ENCODE data around the gene ALX3. TPM values are rescaled to one million over a fixed set of nuclear protein-coding genes. Genes with fewer than 3 reads are reported as not detected.

Gene ALX3
- polyA plus RNA-seq, 1 donor (not counting 4 experiments of a cell fraction or from before 2014, with no cell fraction given): not detected

DNA sequence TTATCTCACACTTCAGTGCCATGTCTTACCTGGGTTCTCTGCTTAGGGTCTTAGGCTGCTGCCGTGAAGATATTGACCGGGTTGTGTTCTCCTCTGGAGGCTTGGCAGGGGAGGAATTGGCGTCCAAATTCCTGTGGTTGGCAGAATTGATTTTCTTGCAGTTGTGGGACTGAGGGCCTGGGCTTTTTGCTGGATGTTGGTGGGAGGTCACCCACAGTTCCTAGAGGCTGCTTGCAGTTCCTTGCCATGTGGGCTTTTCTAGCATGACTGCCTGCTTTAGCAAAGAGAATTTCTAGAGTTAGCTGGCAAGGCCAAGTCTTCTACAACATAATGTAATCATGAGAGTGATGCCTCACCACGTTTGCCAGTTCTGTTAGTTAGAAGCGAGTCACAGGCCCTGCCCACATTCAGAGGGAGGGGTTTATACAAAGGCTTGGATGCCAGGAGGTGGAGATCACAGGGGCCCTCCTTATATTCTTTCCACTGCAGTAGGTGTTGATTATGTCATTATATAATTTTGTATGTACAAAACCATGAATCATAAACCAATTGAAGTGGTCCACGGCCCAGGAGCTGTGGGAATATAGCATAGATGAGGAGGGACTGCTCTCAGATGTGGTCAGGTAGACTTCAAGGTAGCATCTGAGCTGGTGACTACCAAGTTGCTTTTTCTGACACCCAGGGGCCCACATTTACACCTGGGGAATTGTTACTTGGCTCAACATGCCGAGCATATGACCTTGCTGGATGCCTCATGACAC, 48.3 kb upstream of the ALX3 start:
- Histone ChIP-seq H3K36me3 (ENCODE audit: control insufficient read depth in 2 of 2, extremely low read depth in 1 of 2, insufficient read depth in 2 of 2, low read length in 2 of 2) (no peaks in the 10 kb centered on the region), H3K27ac (ENCODE audit: control insufficient read depth, insufficient read depth, low read length) (no peak overlapping the region), H2AFZ (ENCODE audit: control insufficient read depth, low read length) (no peak overlapping the region), H4K20me1 (ENCODE audit: control insufficient read depth, extremely low read depth, insufficient read depth, low read length) (no peaks in the 10 kb centered on the region), H3K4me1 (ENCODE audit: control insufficient read depth, extremely low read depth, insufficient read depth, low read length) (no peaks in the 10 kb centered on the region), H3K4me3 (ENCODE audit: control insufficient read depth in 2 of 3, extremely low read depth in 1 of 3, insufficient read depth in 2 of 3, low read depth in 1 of 3, low read length in 3 of 3) (no peak overlapping the region), H3K79me2 (ENCODE audit: control insufficient read depth, insufficient read depth, low read length) (no peaks in the 10 kb centered on the region), H3K9me1 (ENCODE audit: control insufficient read depth, extremely low read depth, insufficient read depth, low read length) (no peaks in the 10 kb centered on the region), H3K27me3 (ENCODE audit: control insufficient read depth, extremely low read depth, insufficient read depth, low read length) (peaks cover 11% of the 10 kb centered on the region), H3K9ac (ENCODE audit: control insufficient read depth, extremely low read depth, insufficient read depth, low read length) (no peak overlapping the region), H3K9me3 (ENCODE audit: control insufficient read depth, low read depth, low read length) (no peaks in the 10 kb centered on the region), H3K4me2 (ENCODE audit: control insufficient read depth, extremely low read depth, insufficient read depth, low read depth, low read length) (no peak overlapping the region)
- DNase-seq (ENCODE audit: low read depth, low spot score): no peak
- no peak for TF ChIP-seq EZH2 (IDR thresholded peaks at IDR 0.05; ENCODE audit: low read length)
- TF ChIP-seq CTCF (optimal IDR thresholded peaks at IDR 0.05 in 1 of 3, IDR thresholded peaks at IDR 0.05 in 1 of 3, conservative IDR thresholded peaks at IDR 0.05 in 1 of 3; ENCODE audit: extremely low read depth in 1 of 3, insufficient read depth in 2 of 3, low read length in 3 of 3): no peak
- FAIRE-seq: no peak
- dilution Hi-C loops (cut with MboI; ENCODE audit: extremely low pct_ligation_motif_present, low sequenced_read_pairs): no loop called here

- no peak for FAIRE-seq
- Histone ChIP-seq H2AFZ (ENCODE audit: control insufficient read depth, low read length) (no peak overlapping the region), H3K27me3 (ENCODE audit: control insufficient read depth, extremely low read depth, insufficient read depth, low read length) (peaks cover 33% of the 10 kb centered on the region), H3K4me3 (ENCODE audit: control insufficient read depth in 2 of 3, extremely low read depth in 1 of 3, insufficient read depth in 2 of 3, low read depth in 1 of 3, low read length in 3 of 3) (no peak overlapping the region), H3K79me2 (ENCODE audit: control insufficient read depth, insufficient read depth, low read length) (no peaks in the 10 kb centered on the region), H3K9me1 (ENCODE audit: control insufficient read depth, extremely low read depth, insufficient read depth, low read length) (no peaks in the 10 kb centered on the region), H3K27ac (ENCODE audit: control insufficient read depth, insufficient read depth, low read length) (no peak overlapping the region), H3K4me2 (ENCODE audit: control insufficient read depth, extremely low read depth, insufficient read depth, low read depth, low read length) (no peak overlapping the region), H3K4me1 (ENCODE audit: control insufficient read depth, extremely low read depth, insufficient read depth, low read length) (no peaks in the 10 kb centered on the region), H4K20me1 (ENCODE audit: control insufficient read depth, extremely low read depth, insufficient read depth, low read length) (no peaks in the 10 kb centered on the region), H3K9me3 (ENCODE audit: control insufficient read depth, low read depth, low read length) (no peaks in the 10 kb centered on the region), H3K9ac (ENCODE audit: control insufficient read depth, extremely low read depth, insufficient read depth, low read length) (no peak overlapping the region), H3K36me3 (ENCODE audit: control insufficient read depth in 2 of 2, extremely low read depth in 1 of 2, insufficient read depth in 2 of 2, low read length in 2 of 2) (no peaks in the 10 kb centered on the region)
- dilution Hi-C loops (cut with MboI; ENCODE audit: extremely low pct_ligation_motif_present, low sequenced_read_pairs): no loop called here
- DNase-seq (ENCODE audit: low read depth, low spot score): no peak
- TF ChIP-seq CTCF (optimal IDR thresholded peaks at IDR 0.05 in 1 of 3, IDR thresholded peaks at IDR 0.05 in 1 of 3, conservative IDR thresholded peaks at IDR 0.05 in 1 of 3; ENCODE audit: extremely low read depth in 1 of 3, insufficient read depth in 2 of 3, low read length in 3 of 3) (no peak), EZH2 (IDR thresholded peaks at IDR 0.05; ENCODE audit: low read length) (no peak)
These were observed 44.3 kb upstream of the ALX3 start for GRCh38 chr1:110114784-110115183.

All from keratinocyte (primary cell).